Endometrial microvascular endothelial cells (primary cell): ENCODE measurements around the gene FN1. TPM values are rescaled to one million over a fixed set of nuclear protein-coding genes. Genes with fewer than 3 reads are reported as not detected.
"Not testable (repeated sequence)": the region's sequence is repeated elsewhere in the genome, so short reads cannot be mapped to it uniquely, and the experiment has no call there.

ENCODE experiments used
- in situ Hi-C: cut with HindIII; loops from 2 replicates; pipeline ENCODE4 v1.10.0; 2017; ENCODE audit warnings: low sequenced_read_pairs, low pct_unique_long_range_greater_than_20kb; ENCODE audit errors: inconsistent ontology term
- total RNA-seq: library from RNA; depleted of rRNA; stranded (reverse); fragments of >200 nt; gene quantifications from one replicate; pipeline ENCODE4 v1.2.3, GENCODE V29; 2015; ENCODE audit errors: inconsistent ontology term

The FN1 gene
- total RNA-seq, 1 donor from 2014 or later: 1,342 TPM

- in situ Hi-C loops: no loop called here
Measured at GRCh38 chr2:215362562-215362904, 73.3 kb downstream of the FN1 start.

- in situ Hi-C loops: no loop called here
Measured at GRCh38 chr2:215361876-215362561, 73.8 kb downstream of the FN1 start.

- in situ Hi-C loops: no loop called here
Measured at GRCh38 chr2:215361211-215361875, 74.5 kb downstream of the FN1 start.

- in situ Hi-C loops: no loop called here
Measured at GRCh38 chr2:215360596-215360995, 75.3 kb downstream of the FN1 start.

- in situ Hi-C loops: not testable (repeated sequence)
Measured at GRCh38 chr2:215360059-215360458, 75.8 kb downstream of the FN1 start.

GRCh38 chr2:215359576-215359922 lies 76.3 kb downstream of the FN1 start:
- in situ Hi-C loops: no loop called here

GRCh38 chr2:215358891-215359575 lies 76.8 kb downstream of the FN1 start:
- in situ Hi-C loops: no loop called here

- in situ Hi-C loops: no loop called here
Measured at GRCh38 chr2:215358312-215358845, 77.5 kb downstream of the FN1 start.

GRCh38 chr2:215357660-215358059 lies 78.2 kb downstream of the FN1 start:
- in situ Hi-C loops: no loop called here

- in situ Hi-C loops: no loop called here
Measured at GRCh38 chr2:215356948-215357461, 78.9 kb downstream of the FN1 start.

- in situ Hi-C loops: no loop called here
Measured at GRCh38 chr2:215356334-215356947, 79.4 kb downstream of the FN1 start.

GRCh38 chr2:215355801-215356200 lies 80.1 kb downstream of the FN1 start:
- in situ Hi-C loops: no loop called here

GRCh38 chr2:215354771-215355695 lies 80.8 kb downstream of the FN1 start:
- in situ Hi-C loops: no loop called here

- in situ Hi-C loops: no loop called here
Measured at GRCh38 chr2:215352602-215353001, 83.3 kb downstream of the FN1 start.

GRCh38 chr2:215347878-215348277 lies 88.0 kb downstream of the FN1 start:
- in situ Hi-C loops: no loop called here

GRCh38 chr2:215338883-215339679 lies 96.8 kb downstream of the FN1 start:
- in situ Hi-C loops: no loop called here

- in situ Hi-C loops: no loop called here
Measured at GRCh38 chr2:215332872-215333595, 102.8 kb downstream of the FN1 start.
